HUES48 (cell line): Measurements from ENCODE around the gene FHIT.
A peak's percentile ranks its signal among the peaks of the same experiment; 100 is the strongest.
"Not testable (repeated sequence)": the region's sequence is repeated elsewhere in the genome, so short reads cannot be mapped to it uniquely, and the experiment has no call there.

Experiments used
- H3K27ac ChIP-seq: one replicate; pipeline ENCODE4 v1.7.0; 2013; ENCODE audit warnings: low read depth, low read length, inconsistent platforms
- H3K27me3 ChIP-seq: 2 replicates; pipeline ENCODE4 v1.6.1; 2013; ENCODE audit warnings: mild to moderate bottlenecking, low read length; ENCODE audit not compliant: control insufficient read depth, insufficient read depth
- H3K36me3 ChIP-seq: 2 replicates; pipeline ENCODE4 v1.6.1; 2013; ENCODE audit warnings: low read length; ENCODE audit not compliant: control insufficient read depth, insufficient read depth
- H3K4me1 ChIP-seq: 2 replicates; pipeline ENCODE4 v1.6.1; 2013; ENCODE audit warnings: mild to moderate bottlenecking, low read length; ENCODE audit not compliant: control insufficient read depth, insufficient read depth
- H3K4me3 ChIP-seq: 2 replicates; pipeline ENCODE4 v1.5.1; 2013; ENCODE audit warnings: mild to moderate bottlenecking, low read depth, low read length
- H3K9ac ChIP-seq: 2 replicates; pipeline ENCODE4 v1.6.1; 2013; ENCODE audit warnings: mild to moderate bottlenecking, low read depth, low read length, moderate library complexity
- H3K9me3 ChIP-seq: 2 replicates; pipeline ENCODE4 v1.6.1; 2013; ENCODE audit warnings: low read length; ENCODE audit not compliant: control insufficient read depth, insufficient read depth

The FHIT gene

GRCh38 chr3:60696428-60697125 is 554.7 kb downstream of the FHIT start:
- Histone ChIP-seq H3K4me1 (peaks cover 30% of the 10 kb centered on the region), H3K4me3 (no peak overlapping the region), H3K9ac (no peak overlapping the region), H3K9me3 (0 out of 2 replicates have a peak, but pooled peaks cover 7% of the 10 kb centered on the region), H3K36me3 (no peaks in the 10 kb centered on the region), H3K27ac (no peak overlapping the region), H3K27me3 (no peaks in the 10 kb centered on the region)

- Histone ChIP-seq H3K9ac (no peak overlapping the region), H3K27me3 (no peaks in the 10 kb centered on the region), H3K4me1 (peaks cover 15% of the 10 kb centered on the region), H3K36me3 (no peaks in the 10 kb centered on the region), H3K27ac (no peak overlapping the region), H3K4me3 (no peak overlapping the region), H3K9me3 (no peaks in the 10 kb centered on the region)
Measured at GRCh38 chr3:60675424-60675823, 575.8 kb downstream of the FHIT start.

- Histone ChIP-seq H3K4me1 (peaks cover 21% of the 10 kb centered on the region), H3K36me3 (no peaks in the 10 kb centered on the region), H3K9me3 (no peaks in the 10 kb centered on the region), H3K9ac (no peak overlapping the region), H3K27me3 (no peaks in the 10 kb centered on the region), H3K4me3 (no peak overlapping the region), H3K27ac (no peak overlapping the region)
Measured at GRCh38 chr3:60674870-60675269, 576.4 kb downstream of the FHIT start.

- Histone ChIP-seq H3K27me3 (no peaks in the 10 kb centered on the region), H3K4me3 (no peak overlapping the region), H3K36me3 (no peaks in the 10 kb centered on the region), H3K4me1 (peaks cover 30% of the 10 kb centered on the region), H3K27ac (no peak overlapping the region), H3K9me3 (no peaks in the 10 kb centered on the region), H3K9ac (no peak overlapping the region)
Measured at GRCh38 chr3:60673123-60673522, 578.1 kb downstream of the FHIT start.

- not testable (repeated sequence) for H3K9me3 ChIP-seq, H3K27ac ChIP-seq
Measured at GRCh38 chr3:60672337-60672736, 578.9 kb downstream of the FHIT start.

GRCh38 chr3:60669636-60670035 is 581.6 kb downstream of the FHIT start:
- Histone ChIP-seq H3K9ac (peak overlapping the region; percentile 26; the same call in 1 of the 2 replicates), H3K36me3 (no peaks in the 10 kb centered on the region), H3K4me3 (no peak overlapping the region), H3K27me3 (no peaks in the 10 kb centered on the region), H3K9me3 (0 out of 2 replicates have a peak, but pooled peaks cover 7% of the 10 kb centered on the region), H3K4me1 (peaks cover 30% of the 10 kb centered on the region), H3K27ac (peak overlapping the region; percentile 94)

More at GRCh38 chr3:60672337-60672736, 578.9 kb downstream of the FHIT start:
- not testable (repeated sequence) for H3K27me3 ChIP-seq, H3K36me3 ChIP-seq, H3K9ac ChIP-seq, H3K4me3 ChIP-seq
- peaks cover 30% of the 10 kb centered on the region for H3K4me1 ChIP-seq

- no peak overlapping the region for H3K4me3 ChIP-seq
- H3K9ac ChIP-seq = no peak overlapping the region
- H3K27ac ChIP-seq = peak overlapping the region; percentile 63
- H3K9me3 ChIP-seq = peaks cover 27% of the 10 kb centered on the region
- peaks cover 9% of the 10 kb centered on the region for H3K4me1 ChIP-seq
- H3K27me3 ChIP-seq = no peaks in the 10 kb centered on the region
- H3K36me3 ChIP-seq = no peaks in the 10 kb centered on the region
Measured at GRCh38 chr3:60660026-60660425, 591.2 kb downstream of the FHIT start.

- Histone ChIP-seq H3K36me3 (no peaks in the 10 kb centered on the region), H3K27me3 (no peaks in the 10 kb centered on the region), H3K4me3 (no peak overlapping the region), H3K9ac (no peak overlapping the region), H3K9me3 (peaks cover 24% of the 10 kb centered on the region), H3K4me1 (peaks cover 9% of the 10 kb centered on the region), H3K27ac (no peak overlapping the region)
Measured at GRCh38 chr3:60659098-60659497, 592.2 kb downstream of the FHIT start.

GRCh38 chr3:60657972-60658371 is 593.3 kb downstream of the FHIT start:
- Histone ChIP-seq H3K4me1 (peaks cover 15% of the 10 kb centered on the region), H3K9me3 (peaks cover 17% of the 10 kb centered on the region), H3K9ac (no peak overlapping the region), H3K36me3 (no peaks in the 10 kb centered on the region), H3K27me3 (no peaks in the 10 kb centered on the region), H3K27ac (no peak overlapping the region), H3K4me3 (no peak overlapping the region)

- no peak overlapping the region for H3K4me3 ChIP-seq
- H3K27me3 ChIP-seq = no peaks in the 10 kb centered on the region
- H3K36me3 ChIP-seq = no peaks in the 10 kb centered on the region
- no peak overlapping the region for H3K9ac ChIP-seq
- H3K27ac ChIP-seq = no peak overlapping the region
- H3K9me3 ChIP-seq = no peaks in the 10 kb centered on the region
- peaks cover 17% of the 10 kb centered on the region for H3K4me1 ChIP-seq
Measured at GRCh38 chr3:60652829-60653228, 598.4 kb downstream of the FHIT start.

GRCh38 chr3:60651799-60652198 is 599.5 kb downstream of the FHIT start:
- Histone ChIP-seq H3K27me3 (no peaks in the 10 kb centered on the region), H3K4me1 (peaks cover 17% of the 10 kb centered on the region), H3K9me3 (no peaks in the 10 kb centered on the region), H3K36me3 (no peaks in the 10 kb centered on the region), H3K9ac (no peak overlapping the region), H3K27ac (no peak overlapping the region), H3K4me3 (no peak overlapping the region)
